ENCODE results near the gene ANKRD23. TPM values are rescaled to one million over a fixed set of nuclear protein-coding genes. Genes with fewer than 3 reads are reported as not detected.

ANKRD23 gene
- total RNA-seq, 1 donor from 2014 or later, result 5.7 TPM

GRCh38 chr2:96876269-96877041 lies 32.6 kb upstream of the ANKRD23 start:
- H3K9me3 Mint-ChIP-seq (ENCODE audit: unreplicated experiment), result no peaks in the 10 kb centered on the region
- H3K27me3 Mint-ChIP-seq (ENCODE audit: unreplicated experiment), result no peaks in the 10 kb centered on the region
- H3K36me3 Mint-ChIP-seq (ENCODE audit: unreplicated experiment), result no peaks in the 10 kb centered on the region
- TF ChIP-seq CTCF (IDR thresholded peaks at IDR 0.05), result no peak
- peak overlapping the region; percentile 26 for H3K4me3 Mint-ChIP-seq (ENCODE audit: unreplicated experiment)
- no peak for DNase-seq (ENCODE audit: extremely low spot score, unreplicated experiment)
- H3K4me1 Mint-ChIP-seq (ENCODE audit: unreplicated experiment), result peaks cover 42% of the 10 kb centered on the region
- H3K27ac Mint-ChIP-seq (ENCODE audit: unreplicated experiment), result peak overlapping the region; percentile 75

GRCh38 chr2:96875498-96876268 lies 31.9 kb upstream of the ANKRD23 start:
- H3K27me3 Mint-ChIP-seq (ENCODE audit: unreplicated experiment), result no peaks in the 10 kb centered on the region
- no peak overlapping the region for H3K4me3 Mint-ChIP-seq (ENCODE audit: unreplicated experiment)
- no peaks in the 10 kb centered on the region for H3K36me3 Mint-ChIP-seq (ENCODE audit: unreplicated experiment)
- DNase-seq (ENCODE audit: extremely low spot score, unreplicated experiment), result no peak
- H3K27ac Mint-ChIP-seq (ENCODE audit: unreplicated experiment), result peak overlapping the region; percentile 75
- no peaks in the 10 kb centered on the region for H3K9me3 Mint-ChIP-seq (ENCODE audit: unreplicated experiment)
- TF ChIP-seq CTCF (IDR thresholded peaks at IDR 0.05), result no peak
- peaks cover 37% of the 10 kb centered on the region for H3K4me1 Mint-ChIP-seq (ENCODE audit: unreplicated experiment)

- Mint-ChIP-seq H3K36me3 (ENCODE audit: unreplicated experiment) (no peaks in the 10 kb centered on the region), H3K27ac (ENCODE audit: unreplicated experiment) (no peak overlapping the region), H3K4me3 (ENCODE audit: unreplicated experiment) (no peak overlapping the region), H3K27me3 (ENCODE audit: unreplicated experiment) (no peaks in the 10 kb centered on the region), H3K4me1 (ENCODE audit: unreplicated experiment) (peaks cover 41% of the 10 kb centered on the region), H3K9me3 (ENCODE audit: unreplicated experiment) (no peaks in the 10 kb centered on the region)
- no peak for TF ChIP-seq CTCF (IDR thresholded peaks at IDR 0.05)
- no peak for DNase-seq (ENCODE audit: extremely low spot score, unreplicated experiment)
Observed at GRCh38 chr2:96874198-96874831, 30.5 kb upstream of the ANKRD23 start.

GRCh38 chr2:96873651-96874096 lies 29.9 kb upstream of the ANKRD23 start:
- H3K27ac Mint-ChIP-seq (ENCODE audit: unreplicated experiment), result no peak overlapping the region
- H3K27me3 Mint-ChIP-seq (ENCODE audit: unreplicated experiment), result no peaks in the 10 kb centered on the region
- no peaks in the 10 kb centered on the region for H3K9me3 Mint-ChIP-seq (ENCODE audit: unreplicated experiment)
- TF ChIP-seq CTCF (IDR thresholded peaks at IDR 0.05), result no peak
- peaks cover 41% of the 10 kb centered on the region for H3K4me1 Mint-ChIP-seq (ENCODE audit: unreplicated experiment)
- H3K4me3 Mint-ChIP-seq (ENCODE audit: unreplicated experiment), result no peak overlapping the region
- DNase-seq (ENCODE audit: extremely low spot score, unreplicated experiment), result no peak
- H3K36me3 Mint-ChIP-seq (ENCODE audit: unreplicated experiment), result no peaks in the 10 kb centered on the region
